ENCODE data around the gene ACSS3. TPM values are rescaled to one million over a fixed set of nuclear protein-coding genes. Genes with fewer than 3 reads are reported as not detected.

Gene ACSS3
- total and polyA plus RNA-seq, 9 of the 15 experiments (the other 6 are each of a cell fraction or from before 2014, with no cell fraction given) = 0.40 TPM; not detected in 8

DNA sequence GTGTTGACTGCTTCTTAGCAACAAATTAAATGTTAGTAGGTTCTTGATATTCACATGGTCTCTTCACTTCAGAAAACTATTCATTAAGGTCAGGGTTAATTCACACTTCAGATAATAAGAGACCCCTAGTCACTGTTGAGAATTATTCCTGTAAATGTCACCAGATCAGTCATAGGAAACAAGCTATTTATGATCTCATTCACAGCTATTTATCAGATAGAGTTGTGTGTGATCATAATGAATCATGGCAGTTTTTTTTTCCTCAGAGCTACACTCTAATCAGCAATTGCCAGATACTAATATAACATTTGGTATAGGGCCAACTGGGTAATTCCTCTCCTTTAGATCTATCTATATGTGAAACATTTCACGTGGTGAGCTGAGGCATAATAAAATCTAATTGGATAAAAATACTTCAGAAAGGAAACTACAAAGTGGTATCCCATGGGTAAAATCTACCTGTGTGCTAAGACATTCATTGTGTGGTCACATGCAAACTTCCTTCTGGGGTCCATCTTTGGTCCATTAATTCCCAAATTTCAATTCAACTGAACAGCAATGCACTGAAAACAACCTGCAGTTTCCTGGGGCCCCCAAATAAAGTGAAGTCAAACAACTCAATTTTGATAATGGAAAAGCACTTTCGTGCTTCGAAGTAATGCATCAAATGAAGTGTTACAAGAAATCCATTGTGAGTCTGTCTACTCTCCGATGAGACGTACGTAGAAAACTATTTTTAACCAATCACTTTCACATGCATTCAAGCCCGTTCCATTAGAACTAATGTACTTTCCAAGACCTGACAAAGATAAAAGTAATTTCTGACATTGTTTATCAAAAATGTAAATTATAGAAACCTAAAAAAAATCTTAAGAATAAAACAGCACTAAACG is 197.0 kb downstream of the ACSS3 start:
- no peaks in the 10 kb centered on the region for H4K20me1 ChIP-seq (replicated peaks; ENCODE audit: control insufficient read depth, insufficient read depth, low read length)
- intact Hi-C loops (cut with micrococcal nuclease) (no loop called here), in situ Hi-C loops (cut with MboI) (no loop called here)
- no peak overlapping the region for H3K4me2 ChIP-seq (ENCODE audit: insufficient read depth, low read length)
- no peaks in the 10 kb centered on the region for H3K36me3 ChIP-seq (ENCODE audit: control insufficient read depth, insufficient read depth, low read length)
- H3K9me1 ChIP-seq (ENCODE audit: control insufficient read depth, insufficient read depth, low read length) = no peaks in the 10 kb centered on the region
- no peak overlapping the region for H3K27ac ChIP-seq (ENCODE audit: extremely low read depth, low read depth, low read length)
- no peak for TF ChIP-seq POLR3A (IDR thresholded peaks at IDR 0.05; ENCODE audit: borderline replicate concordance, extremely low read depth, insufficient read depth, insufficient read length)
- H3K27me3 ChIP-seq (ENCODE audit: control insufficient read depth in 2 of 2, insufficient read depth in 2 of 2, low read length in 2 of 2) = no peaks in the 10 kb centered on the region
- H3K79me2 ChIP-seq (ENCODE audit: control insufficient read depth, insufficient read depth, low read length) = no peaks in the 10 kb centered on the region
- no peak overlapping the region for H3K4me3 ChIP-seq
- ATAC-seq (no peak), DNase-seq (ENCODE audit: extremely low read depth in 1 of 4, low spot score in 3 of 4) (no peak), FAIRE-seq (no peak)
- no peaks in the 10 kb centered on the region for H3K4me1 ChIP-seq (replicated peaks in 1 of 2; ENCODE audit: control insufficient read depth in 2 of 2, insufficient read depth in 2 of 2, low read length in 2 of 2)
- no peak overlapping the region for H2AFZ ChIP-seq (ENCODE audit: low read depth, low read length)
- no TSS peak for BruUV-seq (replicated peaks)
- ChIA-PET POLR2A (no interaction called here), CTCF (ENCODE audit: low intra/inter-chr PET ratio) (no interaction called here)
- no peak overlapping the region for H3K9ac ChIP-seq (ENCODE audit: insufficient read depth in 1 of 2, low read depth in 2 of 2, low read length in 2 of 2)
- no peaks in the 10 kb centered on the region for H3K9me3 ChIP-seq (replicated peaks; ENCODE audit: control insufficient read depth, insufficient read depth, low read depth, low read length)
- 2% methylated on average over 8 of the region's 8 CpGs for WGBS (ENCODE audit: insufficient coverage, low coverage, missing lambda C conversion rate)

GRCh38 chr12:81284137-81284536 is 206.3 kb downstream of the ACSS3 start:
- ATAC-seq = no peak
- Histone ChIP-seq H2AFZ (ENCODE audit: low read depth, low read length) (no peak overlapping the region), H4K20me1 (replicated peaks; ENCODE audit: control insufficient read depth, insufficient read depth, low read length) (no peaks in the 10 kb centered on the region), H3K4me2 (ENCODE audit: insufficient read depth, low read length) (no peak overlapping the region), H3K27ac (ENCODE audit: extremely low read depth, low read depth, low read length) (no peak overlapping the region), H3K79me2 (ENCODE audit: control insufficient read depth, insufficient read depth, low read length) (no peaks in the 10 kb centered on the region), H3K4me1 (replicated peaks in 1 of 2; ENCODE audit: control insufficient read depth in 2 of 2, insufficient read depth in 2 of 2, low read length in 2 of 2) (no peaks in the 10 kb centered on the region), H3K27me3 (ENCODE audit: control insufficient read depth in 2 of 2, insufficient read depth in 2 of 2, low read length in 2 of 2) (no peaks in the 10 kb centered on the region), H3K9me3 (replicated peaks; ENCODE audit: control insufficient read depth, insufficient read depth, low read depth, low read length) (no peaks in the 10 kb centered on the region), H3K4me3 (no peak overlapping the region), H3K9ac (ENCODE audit: insufficient read depth in 1 of 2, low read depth in 2 of 2, low read length in 2 of 2) (no peak overlapping the region), H3K9me1 (ENCODE audit: control insufficient read depth, insufficient read depth, low read length) (no peaks in the 10 kb centered on the region), H3K36me3 (ENCODE audit: control insufficient read depth, insufficient read depth, low read length) (no peaks in the 10 kb centered on the region)
- no peak for DNase-seq (ENCODE audit: extremely low read depth in 1 of 4, low spot score in 3 of 4)
- intact Hi-C loops (cut with micrococcal nuclease) (no loop called here), in situ Hi-C loops (cut with MboI) (no loop called here)
- TF ChIP-seq IRF2 (CRISPR knock-in tag; IDR thresholded peaks at IDR 0.05) = no peak
- no peak for TF ChIP-seq MYC (IDR thresholded peaks at IDR 0.05; ENCODE audit: low read depth, low read length)
- no peak for TF ChIP-seq MYC (CRISPR knock-in tag; IDR thresholded peaks at IDR 0.05; ENCODE audit: borderline replicate concordance, low read depth)
- TF ChIP-seq POLR2G (IDR thresholded peaks at IDR 0.05; ENCODE audit: low read depth, low read length) = no peak
- TF ChIP-seq CREB5 (CRISPR knock-in tag; IDR thresholded peaks at IDR 0.05) = no peak
- TF ChIP-seq JUN (IDR thresholded peaks at IDR 0.05; ENCODE audit: borderline replicate concordance, low read depth, low read length) = no peak
- TF ChIP-seq JUN (CRISPR knock-in tag; IDR thresholded peaks at IDR 0.05; ENCODE audit: borderline replicate concordance) = no peak
- TF ChIP-seq GABPA (tag; conservative IDR thresholded peaks at IDR 0.05; ENCODE audit: low read depth) = no peak
- WGBS (ENCODE audit: insufficient coverage, low coverage, missing lambda C conversion rate) = 0% methylated on average over 3 of the region's 3 CpGs
- no peak for FAIRE-seq
- POLR2A ChIA-PET = no interaction called here
- CTCF ChIA-PET (ENCODE audit: low intra/inter-chr PET ratio) = no interaction called here
- no TSS peak for BruUV-seq (replicated peaks)

All from K562 (cell line).